Measurements from ENCODE around the gene STRIP1. TPM values are rescaled to one million over a fixed set of nuclear protein-coding genes. Genes with fewer than 3 reads are reported as not detected.

STRIP1 gene
- total RNA-seq, 2 donors from 2014 or later: 27.9 to 34.1 TPM

DNA sequence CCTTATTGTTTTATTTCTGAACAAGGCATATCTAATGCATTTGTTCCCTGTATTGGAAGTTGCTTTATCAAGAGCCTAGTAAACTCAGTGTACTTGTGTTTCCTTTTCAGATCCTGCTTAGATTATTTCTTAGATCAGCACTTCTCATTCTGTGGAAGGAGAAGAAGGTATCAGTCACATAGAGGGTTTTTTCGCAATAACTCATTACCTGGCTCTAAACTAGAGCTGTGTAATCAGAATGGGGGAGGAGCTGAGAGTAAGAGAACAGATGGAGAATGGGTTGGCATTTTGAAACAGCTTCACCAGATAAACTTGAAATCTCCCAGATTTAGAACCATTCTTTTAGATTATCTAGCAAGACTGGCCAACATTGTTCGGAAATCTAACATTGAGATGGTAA is 38.9 kb upstream of the STRIP1 start:
- intact Hi-C loops (cut with DNase I): no loop called here
- no peaks in the 10 kb centered on the region for H3K27me3 ChIP-seq
- DNase-seq: no peak
- H3K27ac ChIP-seq: no peak overlapping the region
- peaks cover 17% of the 10 kb centered on the region for H3K4me1 ChIP-seq
- no peak overlapping the region for H3K4me3 ChIP-seq
- H3K9ac ChIP-seq (ENCODE audit: low read depth in 2 of 2, low read length in 2 of 2): no peak overlapping the region
- TF ChIP-seq, protein P1, sequence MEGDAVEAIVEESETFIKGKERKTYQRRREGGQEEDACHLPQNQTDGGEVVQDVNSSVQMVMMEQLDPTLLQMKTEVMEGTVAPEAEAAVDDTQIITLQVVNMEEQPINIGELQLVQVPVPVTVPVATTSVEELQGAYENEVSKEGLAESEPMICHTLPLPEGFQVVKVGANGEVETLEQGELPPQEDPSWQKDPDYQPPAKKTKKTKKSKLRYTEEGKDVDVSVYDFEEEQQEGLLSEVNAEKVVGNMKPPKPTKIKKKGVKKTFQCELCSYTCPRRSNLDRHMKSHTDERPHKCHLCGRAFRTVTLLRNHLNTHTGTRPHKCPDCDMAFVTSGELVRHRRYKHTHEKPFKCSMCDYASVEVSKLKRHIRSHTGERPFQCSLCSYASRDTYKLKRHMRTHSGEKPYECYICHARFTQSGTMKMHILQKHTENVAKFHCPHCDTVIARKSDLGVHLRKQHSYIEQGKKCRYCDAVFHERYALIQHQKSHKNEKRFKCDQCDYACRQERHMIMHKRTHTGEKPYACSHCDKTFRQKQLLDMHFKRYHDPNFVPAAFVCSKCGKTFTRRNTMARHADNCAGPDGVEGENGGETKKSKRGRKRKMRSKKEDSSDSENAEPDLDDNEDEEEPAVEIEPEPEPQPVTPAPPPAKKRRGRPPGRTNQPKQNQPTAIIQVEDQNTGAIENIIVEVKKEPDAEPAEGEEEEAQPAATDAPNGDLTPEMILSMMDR (IDR thresholded peaks at IDR 0.05): no peak
- H3K36me3 ChIP-seq: no peaks in the 10 kb centered on the region
- H3K9me3 ChIP-seq: no peaks in the 10 kb centered on the region

DNA sequence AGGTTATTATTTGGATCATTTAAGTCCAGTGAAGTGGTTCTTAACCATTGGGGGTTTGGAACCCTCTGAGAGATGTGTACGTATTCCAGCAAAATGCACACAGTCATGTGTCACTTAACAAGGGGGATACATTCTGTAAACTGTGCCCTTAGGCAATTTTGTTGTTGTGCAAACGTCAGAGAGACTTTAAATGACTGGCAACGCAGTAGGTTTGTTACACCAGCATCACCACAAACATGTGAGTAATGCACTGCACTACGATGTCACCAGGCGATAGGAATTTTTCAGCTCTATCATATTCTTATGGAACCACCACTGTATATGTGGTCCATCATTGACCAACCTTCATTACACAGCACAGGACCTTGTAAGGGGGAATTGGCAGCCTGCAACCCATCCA is 37.9 kb upstream of the STRIP1 start:
- TF ChIP-seq, protein P1 (IDR thresholded peaks at IDR 0.05): no peak
- Histone ChIP-seq H3K9ac (ENCODE audit: low read depth in 2 of 2, low read length in 2 of 2) (no peak overlapping the region), H3K9me3 (no peaks in the 10 kb centered on the region), H3K4me3 (no peak overlapping the region), H3K36me3 (no peaks in the 10 kb centered on the region), H3K27me3 (no peaks in the 10 kb centered on the region), H3K4me1 (peaks cover 17% of the 10 kb centered on the region), H3K27ac (no peak overlapping the region)
- no peak for DNase-seq
- intact Hi-C loops (cut with DNase I): no loop called here

DNA sequence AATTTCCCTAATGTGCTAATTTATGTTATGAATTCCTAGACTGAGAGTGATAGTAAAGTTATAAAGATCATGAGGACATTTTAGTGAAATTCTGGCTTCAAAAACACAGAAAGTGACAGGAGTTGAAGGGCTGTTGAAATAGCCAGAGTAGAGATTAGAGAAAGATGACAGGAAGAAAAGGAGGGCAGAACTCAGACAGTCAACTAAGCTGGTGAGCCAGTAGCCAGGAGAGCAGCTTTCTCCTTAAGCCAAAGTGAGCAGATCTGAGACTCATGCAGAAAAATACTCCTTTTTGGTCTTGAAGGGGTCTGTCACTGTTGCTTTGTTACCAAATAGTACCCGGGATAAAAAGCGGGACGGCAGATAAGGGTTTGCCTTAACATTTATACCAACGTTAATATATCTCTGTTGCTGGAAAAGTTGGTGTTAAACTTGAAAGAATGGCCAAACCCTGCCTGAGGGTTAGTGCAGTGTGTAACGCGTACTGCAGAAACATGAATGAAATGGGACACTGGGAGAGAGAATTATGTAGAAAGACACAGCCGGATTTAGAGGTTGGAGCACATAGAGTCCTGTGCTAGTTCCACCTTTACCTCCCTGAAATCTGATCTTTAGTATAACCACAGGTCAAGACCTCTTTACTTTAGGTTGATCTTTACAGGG is 37.1 kb upstream of the STRIP1 start:
- no peaks in the 10 kb centered on the region for H3K9me3 ChIP-seq
- no peak overlapping the region for H3K27ac ChIP-seq
- no peak for DNase-seq
- H3K4me3 ChIP-seq: no peak overlapping the region
- H3K27me3 ChIP-seq: no peaks in the 10 kb centered on the region
- H3K9ac ChIP-seq (ENCODE audit: low read depth in 2 of 2, low read length in 2 of 2): no peak overlapping the region
- H3K4me1 ChIP-seq: peaks cover 17% of the 10 kb centered on the region
- TF ChIP-seq, protein P1 (IDR thresholded peaks at IDR 0.05): no peak
- H3K36me3 ChIP-seq: no peaks in the 10 kb centered on the region
- intact Hi-C loops (cut with DNase I): no loop called here

DNA sequence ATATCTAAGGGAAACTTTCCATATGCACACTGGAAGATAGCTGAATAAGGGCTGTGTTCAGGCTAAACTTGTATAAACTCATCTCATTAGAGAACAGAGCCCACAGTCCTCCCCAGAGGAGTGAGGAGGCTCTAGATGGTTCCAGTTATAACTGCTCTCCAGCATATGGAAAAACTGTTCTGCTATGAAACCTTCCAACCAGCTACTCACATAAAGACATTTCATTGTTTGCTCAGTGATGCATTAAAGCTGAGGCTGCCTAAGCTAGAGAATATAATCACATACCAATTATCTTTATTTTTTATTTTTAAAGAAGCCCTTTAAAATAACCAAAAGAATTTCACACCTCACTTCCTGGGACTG is 36.6 kb upstream of the STRIP1 start:
- Histone ChIP-seq H3K9me3 (no peaks in the 10 kb centered on the region), H3K27me3 (no peaks in the 10 kb centered on the region), H3K36me3 (no peaks in the 10 kb centered on the region), H3K4me3 (no peak overlapping the region), H3K27ac (no peak overlapping the region), H3K9ac (ENCODE audit: low read depth in 2 of 2, low read length in 2 of 2) (no peak overlapping the region), H3K4me1 (peaks cover 17% of the 10 kb centered on the region)
- TF ChIP-seq, protein P1 (IDR thresholded peaks at IDR 0.05): no peak
- intact Hi-C loops (cut with DNase I): no loop called here
- no peak for DNase-seq

DNA sequence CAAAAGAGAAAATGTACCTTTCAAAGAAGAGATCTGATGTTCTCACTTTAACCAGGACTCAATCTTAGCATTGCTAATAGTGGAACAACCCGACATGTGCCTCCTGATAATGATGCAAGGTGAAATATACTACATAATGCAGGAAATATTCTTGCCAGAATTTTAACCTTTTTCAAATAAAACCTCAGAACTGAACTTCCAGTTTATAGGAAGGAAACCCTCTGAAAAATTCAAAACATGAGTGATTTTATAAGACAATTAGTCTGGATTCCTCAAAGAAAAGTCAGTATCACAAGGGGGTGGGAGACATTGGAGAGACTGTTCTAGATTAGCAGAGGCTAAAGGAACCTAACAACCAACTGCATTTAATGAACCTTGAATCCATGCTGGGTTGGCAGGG is 31.7 kb upstream of the STRIP1 start:
- no peaks in the 10 kb centered on the region for H3K36me3 ChIP-seq
- H3K4me1 ChIP-seq: peaks cover 12% of the 10 kb centered on the region
- TF ChIP-seq, protein P1 (IDR thresholded peaks at IDR 0.05): no peak

More for the DNA sequence above, 31.7 kb upstream of the STRIP1 start:
- intact Hi-C loops (cut with DNase I): no loop called here
- DNase-seq: no peak
- Histone ChIP-seq H3K9me3 (no peaks in the 10 kb centered on the region), H3K4me3 (no peak overlapping the region), H3K9ac (ENCODE audit: low read depth in 2 of 2, low read length in 2 of 2) (no peak overlapping the region), H3K27ac (peak overlapping the region; percentile 67), H3K27me3 (no peaks in the 10 kb centered on the region)

All from colonic mucosa (tissue), 4 donors.